Measurements from ENCODE around the gene PCSK6.
"Not testable (repeated sequence)": the region's sequence is repeated elsewhere in the genome, so short reads cannot be mapped to it uniquely, and the experiment has no call there.

PCSK6 gene

DNA sequence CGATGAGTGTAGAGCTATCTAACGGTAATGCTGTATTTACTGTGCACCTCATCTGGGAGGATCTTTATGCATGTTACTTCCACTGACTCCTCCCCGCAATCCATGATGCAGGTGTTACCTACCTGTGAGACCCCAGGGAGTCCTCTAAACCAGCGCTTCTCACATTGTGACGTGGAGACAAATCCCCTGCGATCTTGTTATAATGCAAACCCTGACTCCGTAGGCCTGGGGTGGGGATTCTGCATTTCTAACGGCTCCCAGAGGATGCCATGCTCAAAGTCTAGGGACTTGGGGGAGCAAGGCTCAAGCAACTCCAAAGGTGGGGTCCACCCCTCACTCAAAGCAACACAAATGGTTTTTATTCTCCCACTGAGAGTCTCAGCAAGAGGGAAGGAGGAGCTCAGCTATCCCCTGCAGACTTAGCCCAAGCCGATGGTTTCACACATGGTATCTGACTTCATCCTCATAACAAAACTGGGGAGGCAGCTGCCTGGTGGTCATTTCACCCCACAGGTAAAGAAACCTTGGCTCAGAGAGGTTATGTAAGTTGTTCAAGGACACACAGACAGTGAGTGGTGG lies 63.6 kb downstream of the PCSK6 start:
- Histone ChIP-seq H3K4me2 (ENCODE audit: low read depth, low read length) (no peak overlapping the region), H3K4me1 (ENCODE audit: low read length) (no peaks in the 10 kb centered on the region), H3K9me2 (replicated peaks; ENCODE audit: insufficient read depth, low read length) (no peaks in the 10 kb centered on the region), H3K9ac (ENCODE audit: low read length) (no peak overlapping the region), H2AFZ (ENCODE audit: low read length) (no peak overlapping the region), H3K79me2 (ENCODE audit: low read length) (no peaks in the 10 kb centered on the region), H3K27me3 (replicated peaks; ENCODE audit: insufficient read depth, low read length) (peaks cover 4% of the 10 kb centered on the region; the same call in 1 of the 2 replicates), H3F3A (ENCODE audit: insufficient read depth, low read length) (no peaks in the 10 kb centered on the region), H4K20me1 (ENCODE audit: insufficient read depth, low read length) (no peaks in the 10 kb centered on the region), H3K4me3 (ENCODE audit: low read length) (no peak overlapping the region), H3K27ac (ENCODE audit: low read length) (no peak overlapping the region), H3K36me3 (replicated peaks; ENCODE audit: insufficient read depth, low read length) (no peaks in the 10 kb centered on the region), H3K9me3 (replicated peaks; ENCODE audit: insufficient read depth, low read length) (no peaks in the 10 kb centered on the region)
- no peak for TF ChIP-seq EZH2 (optimal IDR thresholded peaks at IDR 0.05; ENCODE audit: low read depth, low read length)
- DNase-seq, result no peak

DNA sequence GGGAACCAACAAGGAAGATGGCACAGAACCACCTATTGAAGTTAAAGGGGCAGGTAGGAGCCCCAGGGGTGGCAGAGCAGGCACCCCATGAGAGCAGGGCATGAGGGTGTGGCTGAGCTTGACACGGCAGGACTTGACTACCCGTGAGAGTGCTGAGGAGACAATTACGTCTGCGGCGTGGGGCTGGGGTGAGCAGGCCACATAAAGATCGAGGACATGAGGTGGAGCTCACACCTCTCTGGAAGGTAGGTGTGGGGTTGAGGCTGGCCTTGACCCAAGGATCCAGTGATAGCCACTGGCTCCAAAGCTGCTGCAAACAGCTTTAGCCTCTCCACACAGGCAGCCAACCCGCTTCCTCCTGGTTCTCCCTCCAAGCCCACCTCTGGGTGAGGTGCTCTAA lies 64.5 kb downstream of the PCSK6 start:
- Histone ChIP-seq H3K9ac (ENCODE audit: low read length) (no peak overlapping the region), H3K36me3 (replicated peaks; ENCODE audit: insufficient read depth, low read length) (no peaks in the 10 kb centered on the region), H3K9me2 (replicated peaks; ENCODE audit: insufficient read depth, low read length) (no peaks in the 10 kb centered on the region), H3F3A (ENCODE audit: insufficient read depth, low read length) (no peaks in the 10 kb centered on the region), H2AFZ (ENCODE audit: low read length) (no peak overlapping the region), H4K20me1 (ENCODE audit: insufficient read depth, low read length) (no peaks in the 10 kb centered on the region), H3K27me3 (replicated peaks; ENCODE audit: insufficient read depth, low read length) (peaks cover 4% of the 10 kb centered on the region; the same call in 1 of the 2 replicates), H3K9me3 (replicated peaks; ENCODE audit: insufficient read depth, low read length) (no peaks in the 10 kb centered on the region), H3K4me3 (ENCODE audit: low read length) (no peak overlapping the region), H3K27ac (ENCODE audit: low read length) (no peak overlapping the region), H3K4me2 (ENCODE audit: low read depth, low read length) (no peak overlapping the region), H3K4me1 (ENCODE audit: low read length) (no peaks in the 10 kb centered on the region), H3K79me2 (ENCODE audit: low read length) (no peaks in the 10 kb centered on the region)
- no peak for DNase-seq
- no peak for TF ChIP-seq EZH2phosphoT487 (IDR thresholded peaks at IDR 0.05; ENCODE audit: low read length)
- TF ChIP-seq CTCF (IDR thresholded peaks at IDR 0.05; ENCODE audit: low read length), result no peak
- no peak for TF ChIP-seq EZH2 (optimal IDR thresholded peaks at IDR 0.05; ENCODE audit: low read depth, low read length)

DNA sequence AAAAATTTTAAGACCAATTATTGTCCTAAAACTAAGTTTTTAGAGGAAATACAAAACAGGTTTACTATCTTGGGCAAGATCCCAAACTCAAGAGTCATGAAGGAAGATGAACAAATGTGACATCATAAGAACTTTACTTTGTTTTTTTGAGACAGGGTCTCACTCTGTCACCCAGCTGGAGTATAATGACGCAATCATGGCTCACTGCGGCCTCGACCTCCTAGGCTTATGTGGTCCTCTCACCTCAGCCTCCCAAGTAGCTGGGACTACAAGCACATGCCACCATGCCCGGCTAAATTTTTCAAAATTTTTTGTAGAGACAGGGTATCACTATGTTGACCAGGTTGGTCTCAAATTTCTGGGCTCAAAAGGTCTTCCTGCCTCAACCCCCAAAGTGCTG lies 69.3 kb downstream of the PCSK6 start:
- DNase-seq, result no peak
- Histone ChIP-seq H3K4me1 (ENCODE audit: low read length) (no peaks in the 10 kb centered on the region), H3K79me2 (ENCODE audit: low read length) (no peaks in the 10 kb centered on the region), H3K27ac (ENCODE audit: low read length) (no peak overlapping the region), H3K36me3 (replicated peaks; ENCODE audit: insufficient read depth, low read length) (no peaks in the 10 kb centered on the region), H3K9me3 (replicated peaks; ENCODE audit: insufficient read depth, low read length) (no peaks in the 10 kb centered on the region), H3K4me2 (ENCODE audit: low read depth, low read length) (no peak overlapping the region), H2AFZ (ENCODE audit: low read length) (no peak overlapping the region), H3F3A (ENCODE audit: insufficient read depth, low read length) (no peaks in the 10 kb centered on the region), H3K9me2 (replicated peaks; ENCODE audit: insufficient read depth, low read length) (no peaks in the 10 kb centered on the region), H3K4me3 (ENCODE audit: low read length) (no peak overlapping the region), H3K9ac (ENCODE audit: low read length) (no peak overlapping the region), H3K27me3 (replicated peaks; ENCODE audit: insufficient read depth, low read length) (no peaks in the 10 kb centered on the region), H4K20me1 (ENCODE audit: insufficient read depth, low read length) (no peaks in the 10 kb centered on the region)
- TF ChIP-seq CTCF (IDR thresholded peaks at IDR 0.05; ENCODE audit: low read length) (no peak), EZH2 (optimal IDR thresholded peaks at IDR 0.05; ENCODE audit: low read depth, low read length) (no peak), EZH2phosphoT487 (IDR thresholded peaks at IDR 0.05; ENCODE audit: low read length) (no peak)

GRCh38 chr15:101416475-101416874 lies 73.0 kb downstream of the PCSK6 start:
- not testable (repeated sequence) for H3K4me2 ChIP-seq (ENCODE audit: low read depth, low read length); H3K4me1 ChIP-seq (ENCODE audit: low read length); H3K27me3 ChIP-seq (replicated peaks; ENCODE audit: insufficient read depth, low read length); H3K4me3 ChIP-seq (ENCODE audit: low read length); H3K27ac ChIP-seq (ENCODE audit: low read length); H3K36me3 ChIP-seq (replicated peaks; ENCODE audit: insufficient read depth, low read length); DNase-seq; H3K9me3 ChIP-seq (replicated peaks; ENCODE audit: insufficient read depth, low read length); H4K20me1 ChIP-seq (ENCODE audit: insufficient read depth, low read length); H3K9ac ChIP-seq (ENCODE audit: low read length); H2AFZ ChIP-seq (ENCODE audit: low read length); H3K79me2 ChIP-seq (ENCODE audit: low read length); H3K9me2 ChIP-seq (replicated peaks; ENCODE audit: insufficient read depth, low read length); H3F3A ChIP-seq (ENCODE audit: insufficient read depth, low read length)

Measured in MM.1S (cell line).